ENCODE results near the gene MPV17L2.

Gene MPV17L2

DNA sequence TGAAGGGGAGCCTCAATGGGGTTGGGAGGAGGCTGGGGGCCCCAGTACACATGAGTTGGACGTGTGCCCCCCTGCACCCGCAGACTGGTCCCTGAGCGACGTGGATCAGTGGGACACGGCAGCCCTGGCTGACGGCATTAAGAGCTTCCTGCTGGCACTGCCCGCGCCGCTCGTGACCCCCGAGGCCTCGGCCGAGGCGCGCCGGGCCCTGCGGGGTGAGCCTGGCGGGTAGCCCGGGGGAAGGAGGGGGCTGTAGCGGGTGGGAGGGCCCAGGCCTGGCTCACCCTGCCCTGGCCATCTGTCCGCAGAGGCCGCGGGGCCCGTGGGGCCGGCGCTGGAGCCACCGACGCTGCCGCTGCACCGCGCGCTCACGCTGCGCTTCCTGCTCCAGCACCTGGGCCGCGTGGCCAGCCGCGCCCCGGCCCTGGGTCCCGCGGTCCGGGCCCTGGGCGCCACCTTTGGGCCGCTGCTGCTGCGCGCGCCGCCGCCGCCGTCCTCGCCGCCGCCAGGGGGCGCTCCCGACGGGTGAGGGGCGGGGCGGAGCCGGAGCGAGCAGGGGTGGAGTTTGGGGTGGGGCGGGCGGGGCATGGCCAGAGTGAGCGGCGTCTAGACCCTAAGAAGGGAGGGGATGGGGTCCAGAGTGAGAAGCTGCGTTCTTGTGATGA lies 31.9 kb upstream of the MPV17L2 start:
- DNase-seq (ENCODE audit: low read depth in 2 of 2) = peak in 1 of 2 experiments; percentile 11

DNA sequence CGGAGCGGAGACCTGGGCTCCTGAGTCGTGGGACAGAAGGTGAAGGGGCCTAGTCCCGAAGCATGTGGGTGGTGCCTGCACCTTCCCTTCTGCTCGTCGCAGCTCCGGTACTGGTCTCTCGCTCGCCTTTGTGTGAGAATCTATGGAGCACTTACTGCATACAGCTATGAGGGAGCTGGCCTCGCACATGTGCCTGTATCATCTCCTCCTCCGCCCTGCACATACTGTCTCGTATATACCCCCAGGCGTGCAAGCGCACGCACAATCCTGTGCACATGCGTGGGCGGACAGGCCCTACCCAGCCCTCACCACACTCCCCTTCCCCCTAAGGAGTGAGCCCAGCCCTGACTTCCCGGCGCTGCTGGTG lies 31.4 kb upstream of the MPV17L2 start:
- no peak for DNase-seq (ENCODE audit: low read depth in 2 of 2)

GRCh38 chr19:18164072-18164471 lies 28.9 kb upstream of the MPV17L2 start:
- no peak for DNase-seq (ENCODE audit: low read depth in 2 of 2)

GRCh38 chr19:18165794-18166544 lies 27.0 kb upstream of the MPV17L2 start:
- no peak for DNase-seq (ENCODE audit: low read depth in 2 of 2)

DNA sequence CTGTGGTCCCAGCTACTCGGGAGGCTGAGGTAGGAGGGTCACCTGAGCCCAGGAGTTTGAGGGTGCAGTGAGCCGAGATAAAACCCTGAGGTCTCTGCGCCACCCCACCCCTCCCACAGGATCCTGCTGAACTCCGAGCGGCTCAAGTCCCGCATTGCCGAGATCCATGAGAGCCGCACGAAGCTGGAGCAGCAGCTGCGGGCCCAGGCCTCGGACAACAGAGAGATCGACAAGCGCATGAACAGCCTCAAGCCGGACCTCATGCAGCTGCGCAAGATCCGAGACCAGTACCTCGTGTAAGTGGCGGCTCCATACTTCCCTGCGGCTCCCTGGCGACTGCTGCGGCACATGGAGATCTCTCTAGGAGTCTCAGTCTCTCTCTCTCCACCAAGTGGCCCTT lies 26.0 kb upstream of the MPV17L2 start:
- DNase-seq (ENCODE audit: low read depth in 2 of 2) = no peak

GRCh38 chr19:18167975-18168645 lies 24.9 kb upstream of the MPV17L2 start:
- DNase-seq (ENCODE audit: low read depth in 2 of 2) = no peak

GRCh38 chr19:18168673-18169381 lies 24.2 kb upstream of the MPV17L2 start:
- DNase-seq (ENCODE audit: low read depth in 2 of 2) = no peak

- DNase-seq (ENCODE audit: low read depth in 2 of 2) = no peak
Measured at GRCh38 chr19:18170714-18171255, 22.2 kb upstream of the MPV17L2 start.

DNA sequence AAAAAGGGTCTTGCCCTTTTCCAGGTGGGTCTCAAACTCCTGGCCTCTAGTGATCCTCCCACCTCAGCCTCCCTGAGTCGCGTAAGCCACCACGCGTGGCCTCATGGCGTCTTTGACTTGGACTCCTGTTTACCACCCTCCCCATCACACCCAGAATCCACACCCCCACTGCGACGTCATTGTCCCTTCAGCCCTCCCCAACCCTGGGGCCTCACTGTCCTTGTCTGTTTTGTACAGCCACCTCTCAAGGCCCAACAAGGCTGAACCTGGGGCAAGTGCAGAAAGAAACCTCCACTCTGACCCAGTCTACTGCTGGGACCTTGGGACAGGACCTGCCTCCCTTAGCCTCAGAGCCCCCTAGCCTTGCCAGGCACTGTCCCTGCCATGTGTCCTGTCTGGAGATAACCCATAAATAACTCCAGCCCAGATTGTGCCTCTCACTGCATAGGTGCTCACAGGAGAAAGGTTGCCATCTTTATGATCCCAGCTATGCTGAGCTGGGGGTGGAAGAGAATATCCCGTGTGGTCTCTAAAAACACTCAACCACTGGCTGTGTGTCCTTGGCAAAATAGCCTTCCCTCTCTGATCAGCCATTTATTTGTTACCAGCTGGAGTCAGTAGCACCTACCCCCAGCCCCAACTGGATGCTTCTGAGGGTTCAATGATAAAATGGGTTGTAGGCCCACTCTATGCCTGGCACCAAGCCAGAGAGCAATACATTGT lies 21.3 kb upstream of the MPV17L2 start:
- no peak for DNase-seq (ENCODE audit: low read depth in 2 of 2)

- DNase-seq (ENCODE audit: low read depth in 2 of 2) = no peak
Measured at GRCh38 chr19:18172331-18173053, 20.5 kb upstream of the MPV17L2 start.

DNA sequence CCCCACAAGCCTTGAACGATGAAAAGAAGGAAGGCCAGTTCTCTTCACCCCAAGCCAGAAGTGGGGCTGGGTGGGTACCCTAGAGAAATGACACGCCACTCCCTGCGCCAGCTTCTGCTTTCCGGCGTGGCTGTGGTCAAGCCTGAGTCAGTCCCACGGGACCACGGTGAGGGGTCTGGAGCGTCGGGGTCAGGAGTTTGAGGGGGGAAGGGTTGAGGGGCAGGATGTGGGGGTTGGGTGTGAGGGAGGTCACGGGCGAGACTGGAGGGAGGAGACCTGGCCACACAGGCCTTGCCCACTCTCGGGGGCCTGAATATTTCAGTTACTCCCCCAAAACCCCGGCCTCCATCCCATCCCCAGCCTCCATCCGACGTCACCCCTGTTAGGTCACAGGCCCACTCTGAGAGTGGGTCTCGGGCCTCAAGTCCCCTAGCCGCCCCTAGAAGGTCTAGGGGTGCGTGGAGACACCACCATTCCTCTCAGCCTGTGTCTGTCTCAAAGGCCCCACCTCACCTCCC lies 19.9 kb upstream of the MPV17L2 start:
- no peak for DNase-seq (ENCODE audit: low read depth in 2 of 2)

DNA sequence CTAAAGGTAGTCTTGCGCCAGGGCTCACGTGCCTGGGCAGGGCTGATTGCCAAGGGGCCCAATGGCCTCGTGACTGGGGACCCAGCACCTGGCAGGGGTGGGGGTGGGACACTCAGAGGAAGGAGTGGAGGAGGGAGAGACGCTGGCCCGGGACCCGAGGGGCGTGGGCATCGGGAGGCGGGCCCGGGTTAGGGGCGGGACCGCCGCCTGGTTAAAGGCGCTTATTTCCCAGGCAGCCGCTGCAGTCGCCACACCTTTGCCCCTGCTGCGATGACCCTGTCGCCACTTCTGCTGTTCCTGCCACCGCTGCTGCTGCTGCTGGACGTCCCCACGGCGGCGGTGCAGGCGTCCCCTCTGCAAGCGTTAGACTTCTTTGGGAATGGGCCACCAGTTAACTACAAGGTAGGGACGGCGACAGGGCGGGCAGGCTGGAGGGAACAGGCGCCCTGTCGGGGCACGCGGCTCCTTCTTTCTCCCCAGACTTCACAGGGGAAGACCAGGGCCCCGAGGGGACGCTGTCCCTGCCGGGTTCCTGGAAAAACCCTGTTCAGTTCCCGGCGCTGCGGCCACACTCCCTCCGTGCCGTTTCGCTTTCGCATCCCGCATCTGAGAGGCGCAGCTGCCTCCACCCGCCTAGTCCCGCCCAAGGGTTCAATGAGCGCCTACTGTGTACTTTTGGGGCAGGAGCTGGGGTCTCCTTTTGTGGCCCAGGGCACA lies 19.3 kb upstream of the MPV17L2 start, which contains the start of gene IFI30:
Gene IFI30 (plus strand): TSS at position 242 of the 717 bp plus-strand sequence. CDS start 29 bp downstream, at position 271.
- DNase-seq (ENCODE audit: low read depth in 2 of 2) = no peak

DNA sequence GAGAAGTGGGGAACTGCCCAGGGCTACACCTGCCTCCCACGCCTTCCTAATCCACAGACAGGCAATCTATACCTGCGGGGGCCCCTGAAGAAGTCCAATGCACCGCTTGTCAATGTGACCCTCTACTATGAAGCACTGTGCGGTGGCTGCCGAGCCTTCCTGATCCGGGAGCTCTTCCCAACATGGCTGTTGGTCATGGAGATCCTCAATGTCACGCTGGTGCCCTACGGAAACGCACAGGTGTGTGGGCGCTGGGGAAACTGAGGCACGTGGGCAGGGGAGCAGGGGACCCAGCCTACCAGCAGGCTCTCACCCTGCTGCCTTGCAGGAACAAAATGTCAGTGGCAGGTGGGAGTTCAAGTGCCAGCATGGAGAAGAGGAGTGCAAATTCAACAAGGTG lies 18.0 kb upstream of the MPV17L2 start:
- no peak for DNase-seq (ENCODE audit: low read depth in 2 of 2)

GRCh38 chr19:18176367-18177310 lies 16.4 kb upstream of the MPV17L2 start:
- no peak for DNase-seq (ENCODE audit: low read depth in 2 of 2)

DNA sequence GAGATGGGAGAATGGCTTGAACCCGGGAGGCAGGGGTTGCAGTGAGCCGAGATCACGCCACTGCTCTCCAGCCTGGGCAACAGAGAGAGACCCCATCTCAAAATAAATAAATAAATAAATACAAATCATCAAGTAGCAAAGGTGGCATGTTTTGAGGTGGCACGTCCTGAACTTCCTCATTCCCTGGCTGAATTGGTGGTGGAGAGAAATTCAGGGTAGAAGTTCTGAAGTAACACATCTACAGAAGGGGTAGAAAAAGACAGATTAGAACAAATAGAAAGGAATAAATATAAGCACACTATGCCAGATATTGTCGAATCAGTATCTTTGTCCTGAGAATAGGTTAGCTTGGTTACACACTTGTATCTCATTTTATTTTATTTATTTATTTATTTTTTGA lies 13.1 kb upstream of the MPV17L2 start:
- no peak for DNase-seq (ENCODE audit: low read depth in 2 of 2)

- no peak for DNase-seq (ENCODE audit: low read depth in 2 of 2)
Measured at GRCh38 chr19:18183529-18183928, 9.5 kb upstream of the MPV17L2 start.

DNA sequence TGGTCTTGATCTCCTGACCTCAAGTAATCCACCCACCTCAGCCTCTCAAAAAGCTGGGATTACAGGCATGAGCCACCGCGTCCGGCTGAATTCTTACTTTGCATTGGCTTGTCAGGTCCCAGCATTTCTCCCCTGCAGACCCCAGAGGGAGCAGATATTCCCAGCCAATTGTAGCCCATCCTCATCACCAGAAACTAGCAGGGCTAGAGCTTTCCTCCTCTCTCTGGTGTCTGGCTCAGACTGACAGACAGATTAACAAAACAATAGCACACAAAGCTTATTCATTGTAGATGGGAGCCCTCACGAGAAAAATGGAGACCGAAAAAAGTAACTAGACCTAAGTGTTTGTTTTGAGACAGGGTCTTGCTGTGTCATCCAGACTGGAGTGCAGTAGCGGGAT lies 7.5 kb upstream of the MPV17L2 start:
- no peak for DNase-seq (ENCODE audit: low read depth in 2 of 2)

- no peak for DNase-seq (ENCODE audit: low read depth in 2 of 2)
Measured at GRCh38 chr19:18190278-18190677, 2.7 kb upstream of the MPV17L2 start.

All from fibroblast of skin of left quadriceps (primary cell).